C4-2B (cell line): Measurements from ENCODE around the gene U2SURP.

Source experiments
- H3K27ac ChIP-seq: fragments of 450-650 bp; 2 replicates; pipeline ENCODE4 v1.5.1; 2017
- ZFX ChIP-seq: fragments of 450-650 bp; IDR thresholded peaks from 2 replicates; pipeline ENCODE4 v1.6.1; 2017
- TF ChIP-seq, protein P1 (sequence below): fragments of 450-650 bp; conservative IDR thresholded peaks from 2 replicates; pipeline ENCODE4 v1.5.1; 2017; ENCODE audit warnings: mild to moderate bottlenecking

Gene U2SURP

DNA sequence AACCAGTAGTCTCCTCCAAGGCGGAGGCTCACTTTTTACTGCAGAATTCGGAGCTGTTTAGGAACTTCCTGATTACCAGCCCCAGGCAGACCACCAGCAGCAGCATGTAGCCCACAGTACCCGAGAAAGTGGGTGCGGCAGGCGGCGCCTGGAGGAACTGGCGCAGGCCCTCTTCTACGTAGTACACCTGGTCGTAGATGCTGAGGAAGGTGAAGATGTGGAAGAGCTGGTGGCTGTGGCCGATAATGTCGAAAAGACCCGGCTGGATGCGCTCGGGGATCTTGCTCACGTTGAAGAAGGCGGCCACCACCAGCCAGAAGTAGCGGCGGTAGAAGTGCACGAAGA is 39.2 kb upstream of the U2SURP start:
- TF ChIP-seq, protein P1, sequence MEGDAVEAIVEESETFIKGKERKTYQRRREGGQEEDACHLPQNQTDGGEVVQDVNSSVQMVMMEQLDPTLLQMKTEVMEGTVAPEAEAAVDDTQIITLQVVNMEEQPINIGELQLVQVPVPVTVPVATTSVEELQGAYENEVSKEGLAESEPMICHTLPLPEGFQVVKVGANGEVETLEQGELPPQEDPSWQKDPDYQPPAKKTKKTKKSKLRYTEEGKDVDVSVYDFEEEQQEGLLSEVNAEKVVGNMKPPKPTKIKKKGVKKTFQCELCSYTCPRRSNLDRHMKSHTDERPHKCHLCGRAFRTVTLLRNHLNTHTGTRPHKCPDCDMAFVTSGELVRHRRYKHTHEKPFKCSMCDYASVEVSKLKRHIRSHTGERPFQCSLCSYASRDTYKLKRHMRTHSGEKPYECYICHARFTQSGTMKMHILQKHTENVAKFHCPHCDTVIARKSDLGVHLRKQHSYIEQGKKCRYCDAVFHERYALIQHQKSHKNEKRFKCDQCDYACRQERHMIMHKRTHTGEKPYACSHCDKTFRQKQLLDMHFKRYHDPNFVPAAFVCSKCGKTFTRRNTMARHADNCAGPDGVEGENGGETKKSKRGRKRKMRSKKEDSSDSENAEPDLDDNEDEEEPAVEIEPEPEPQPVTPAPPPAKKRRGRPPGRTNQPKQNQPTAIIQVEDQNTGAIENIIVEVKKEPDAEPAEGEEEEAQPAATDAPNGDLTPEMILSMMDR = no peak
- TF ChIP-seq ZFX = no peak

DNA sequence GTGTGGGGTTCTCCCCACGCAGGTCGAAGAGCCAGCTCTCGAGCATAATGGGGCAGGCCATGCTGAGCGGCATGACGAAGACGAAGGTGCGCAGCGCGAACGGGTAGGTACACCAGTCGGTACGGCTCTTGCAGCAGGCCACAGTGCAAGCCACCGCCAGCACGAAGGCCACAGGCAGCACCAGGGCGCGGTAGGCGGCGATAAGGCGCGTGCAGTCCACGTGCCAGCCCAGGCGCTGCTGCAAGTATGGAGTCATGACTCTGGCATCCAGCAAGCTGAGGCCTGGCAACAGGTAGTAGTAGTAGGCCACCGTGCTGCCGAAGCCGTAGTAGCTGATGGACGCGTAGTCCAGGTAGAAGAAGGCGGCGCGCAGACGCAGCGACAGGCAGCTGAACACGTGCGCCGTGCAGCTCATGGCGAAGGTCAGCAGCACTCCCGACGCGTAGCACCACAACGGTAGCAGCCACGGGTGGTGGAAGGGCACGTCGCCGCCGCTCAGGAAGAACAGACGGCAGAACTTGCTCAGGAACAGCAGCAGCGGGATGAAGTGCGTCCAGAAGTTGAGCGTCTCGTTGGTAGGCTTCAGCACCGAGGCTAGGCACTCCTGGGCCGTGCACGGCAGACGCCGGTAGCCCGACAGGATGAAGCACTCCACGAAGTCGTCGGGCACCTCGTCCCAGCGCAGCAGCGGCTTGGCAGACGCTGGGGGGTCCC is 38.7 kb upstream of the U2SURP start:
- no peak for TF ChIP-seq ZFX
- TF ChIP-seq, protein P1 = no peak
- no peak overlapping the region for H3K27ac ChIP-seq

More for the DNA sequence above, 39.2 kb upstream of the U2SURP start:
- no peak overlapping the region for H3K27ac ChIP-seq

DNA sequence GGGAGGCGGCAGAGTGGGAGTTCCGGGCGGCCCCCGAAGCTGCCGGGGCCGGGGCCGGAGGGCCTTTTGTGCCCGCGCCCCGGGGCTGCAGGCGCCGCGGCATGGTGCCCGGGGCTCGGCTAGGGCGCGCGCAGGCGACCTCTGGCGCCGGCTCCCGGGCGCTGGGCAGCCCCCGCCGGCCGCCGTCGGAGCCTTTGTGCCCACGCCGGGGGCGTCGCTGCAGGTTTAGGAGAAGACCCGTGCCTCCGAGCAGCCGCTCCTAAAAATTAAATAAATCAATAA is 38.2 kb upstream of the U2SURP start:
- no peak overlapping the region for H3K27ac ChIP-seq
- TF ChIP-seq, protein P1 = no peak
- no peak for TF ChIP-seq ZFX

DNA sequence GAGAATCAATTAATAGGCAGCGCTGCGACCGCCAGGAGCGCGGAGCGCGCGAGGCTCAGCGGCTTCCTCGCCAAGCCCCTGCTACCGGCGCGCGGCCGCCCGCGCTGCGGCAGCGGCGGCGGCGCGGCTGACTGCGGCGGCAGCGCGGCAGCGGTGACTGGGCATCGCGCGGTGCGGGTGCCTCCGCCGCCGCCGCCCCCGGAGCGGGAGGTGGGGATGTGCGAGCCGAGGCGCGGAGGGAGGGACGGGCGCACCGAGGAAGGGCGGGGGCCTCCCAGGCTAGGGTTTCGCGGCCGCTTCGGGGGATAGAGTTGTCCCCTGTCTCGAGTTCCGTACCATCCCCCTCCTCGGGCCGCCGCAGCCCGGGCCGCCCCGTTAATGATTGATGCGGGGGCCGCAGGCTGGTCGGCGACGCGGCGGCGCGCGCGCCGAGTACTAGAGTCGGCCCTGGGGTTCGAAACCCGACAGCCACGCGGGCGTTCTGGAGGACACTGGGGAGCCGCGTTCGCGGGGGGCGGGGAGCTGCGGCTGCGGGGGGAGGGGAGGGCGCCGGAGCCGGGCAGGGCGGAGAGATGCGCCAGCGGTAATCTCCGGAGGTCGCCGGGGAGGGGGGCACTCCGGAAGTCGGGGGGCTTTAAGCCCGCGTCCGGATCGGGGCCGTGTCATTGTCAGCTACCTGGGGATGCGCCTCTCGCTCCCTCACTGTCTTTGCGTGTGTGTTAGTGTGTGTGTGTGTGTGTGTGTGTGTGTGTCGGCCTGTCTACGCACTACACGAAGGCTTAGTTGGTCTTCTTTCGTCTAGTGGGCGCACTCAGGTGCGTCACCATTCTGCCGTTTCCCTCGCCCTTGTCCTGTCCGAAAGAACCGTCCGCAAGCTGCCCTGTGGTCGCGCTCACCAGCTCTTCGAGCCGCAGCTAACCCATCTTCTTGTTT is 37.6 kb upstream of the U2SURP start, which contains the start of gene PAQR9:
PAQR9 (minus strand) TSS at position 159 of the 933 bp plus-strand sequence. CDS start 338 bp downstream, outside the sequence.
- TF ChIP-seq ZFX = no peak
- TF ChIP-seq, protein P1 = no peak
- no peak within 1 kb of the TSS for H3K27ac ChIP-seq

DNA sequence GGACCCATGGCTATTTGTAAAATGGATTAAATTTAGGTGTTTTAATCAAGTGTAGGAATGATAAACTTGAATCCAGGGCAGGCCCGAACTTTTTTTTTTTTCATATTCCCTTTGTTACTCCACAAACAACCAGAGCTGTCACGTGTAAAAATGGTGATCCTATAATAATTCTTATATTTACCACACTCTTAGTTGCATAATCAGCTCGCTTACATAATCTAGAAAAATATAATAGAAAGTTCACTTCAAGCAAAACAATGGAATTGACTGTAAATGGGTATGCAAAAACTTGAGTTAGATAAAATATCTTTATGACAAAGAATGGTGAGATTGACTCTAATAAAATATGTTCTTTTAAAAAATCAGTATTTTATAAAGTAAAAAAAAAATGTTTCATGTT is 35.8 kb upstream of the U2SURP start:
- no peak for TF ChIP-seq ZFX
- TF ChIP-seq, protein P1 = no peak
- H3K27ac ChIP-seq = no peak overlapping the region

DNA sequence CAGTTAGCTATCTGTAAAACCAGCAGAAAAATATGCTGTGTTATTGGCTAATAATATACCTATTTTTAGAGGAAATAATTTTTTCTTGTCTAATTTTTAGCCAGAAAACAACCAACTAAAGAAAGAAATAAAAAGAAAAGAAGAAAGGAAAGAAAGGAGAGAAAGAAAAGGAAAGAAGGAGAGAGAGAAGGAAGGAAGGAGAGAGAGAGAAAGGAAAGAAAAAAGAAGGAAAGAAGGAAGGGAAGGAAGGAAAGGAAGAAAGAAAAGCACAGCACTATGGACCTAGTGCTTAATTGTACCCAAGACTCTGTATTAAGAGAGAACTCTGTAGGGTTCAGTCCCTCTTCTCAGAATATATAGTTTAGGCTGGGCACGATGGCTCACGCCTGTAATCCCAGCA is 34.6 kb upstream of the U2SURP start:
- no peak overlapping the region for H3K27ac ChIP-seq
- no peak for TF ChIP-seq ZFX

DNA sequence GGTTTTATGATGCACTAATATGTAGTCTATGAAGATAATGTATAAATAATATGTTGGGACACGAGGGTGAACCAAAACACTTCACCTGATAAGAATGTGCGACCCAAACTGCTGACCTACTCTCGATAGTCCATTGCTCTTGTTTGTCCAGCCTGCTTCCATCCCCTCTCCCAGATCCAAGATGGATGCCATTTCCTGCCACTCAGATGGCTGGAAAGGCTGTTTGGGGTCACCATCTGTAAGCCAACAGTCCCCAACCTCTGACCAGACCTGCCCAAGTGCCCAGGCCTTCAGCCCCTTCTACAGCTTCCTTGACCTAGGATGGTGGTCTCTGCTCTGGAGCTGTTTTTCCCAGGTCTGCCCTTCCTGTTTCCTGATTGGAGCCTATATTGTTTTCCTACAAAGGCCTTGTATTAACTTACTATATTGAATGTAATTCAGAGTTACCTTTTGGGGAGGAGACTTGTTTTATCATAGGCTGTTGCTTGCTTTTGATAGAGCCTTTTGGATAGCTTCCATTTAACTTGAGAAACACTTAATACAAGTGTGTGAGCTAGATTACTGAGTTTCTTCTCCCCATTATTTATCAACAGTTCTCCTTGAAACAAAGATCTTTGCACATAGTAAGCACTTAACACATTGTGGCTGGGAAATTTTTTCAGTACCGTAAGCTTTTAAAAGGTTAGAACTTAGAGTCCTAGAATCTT is 32.9 kb upstream of the U2SURP start:
- TF ChIP-seq ZFX = no peak
- TF ChIP-seq, protein P1 = no peak

More for the DNA sequence above, 32.9 kb upstream of the U2SURP start:
- no peak overlapping the region for H3K27ac ChIP-seq
